ENCODE measurements around the gene KNG1.

GRCh38 chr3:186679151-186679550 is 38.0 kb upstream of the KNG1 start:
- TF ChIP-seq POLR2A (IDR thresholded peaks at IDR 0.05): no peak
- TF ChIP-seq CTCF (IDR thresholded peaks at IDR 0.05): no peak
